ENCODE measurements around the gene KIRREL1. TPM values are rescaled to one million over a fixed set of nuclear protein-coding genes. Genes with fewer than 3 reads are reported as not detected.
A peak's percentile ranks its signal among the peaks of the same experiment; 100 is the strongest.

The KIRREL1 gene
- total and polyA plus RNA-seq, 2 donors (not counting 1 experiment from before 2014, with no cell fraction given) = 55.5 to 123 TPM

GRCh38 chr1:157995583-157996169 lies 2.2 kb downstream of the KIRREL1 start:
- no peak for DNase-seq (ENCODE audit: low read depth in 2 of 2)
- H3K9me3 ChIP-seq (ENCODE audit: control insufficient read depth, insufficient read depth, low read depth, low read length) = no peaks in the 10 kb centered on the region
- peaks cover 29% of the 10 kb centered on the region for H3K4me1 ChIP-seq (ENCODE audit: control insufficient read depth, extremely low read depth, insufficient read depth, low read length)
- H3K4me2 ChIP-seq (ENCODE audit: extremely low read depth, insufficient read depth, low read length) = peak overlapping the region; percentile 99
- H2AFZ ChIP-seq (ENCODE audit: low read length) = no peak overlapping the region
- peaks cover 72% of the 10 kb centered on the region for H3K79me2 ChIP-seq (ENCODE audit: control insufficient read depth, insufficient read depth, low read length)
- H3K9ac ChIP-seq (ENCODE audit: insufficient read depth, low read length) = no peak overlapping the region
- H3K27me3 ChIP-seq (ENCODE audit: control insufficient read depth, insufficient read depth, low read length) = no peaks in the 10 kb centered on the region
- H3K4me3 ChIP-seq (replicated peaks in 1 of 4; ENCODE audit: control extremely low read depth in 1 of 4, insufficient read depth in 1 of 4, low read depth in 3 of 4, low read length in 4 of 4) = peak overlapping the region; percentile 87 to 99 (median 91)
- H4K20me1 ChIP-seq (ENCODE audit: control insufficient read depth, extremely low read depth, insufficient read depth, low read length) = no peaks in the 10 kb centered on the region
- peak overlapping the region; percentile 42 for H3K27ac ChIP-seq (ENCODE audit: insufficient read depth, low read length)
- no peaks in the 10 kb centered on the region for H3K36me3 ChIP-seq (ENCODE audit: control insufficient read depth, insufficient read depth, low read length)
- no peak for TF ChIP-seq EZH2 (IDR thresholded peaks at IDR 0.05; ENCODE audit: low read length, missing control alignments)
- peak; percentile 19 to 27 for TF ChIP-seq CTCF (conservative IDR thresholded peaks at IDR 0.05 in 1 of 2, IDR thresholded peaks at IDR 0.05 in 1 of 2; ENCODE audit: low read depth in 1 of 2, low read length in 2 of 2)

GRCh38 chr1:157996433-157996832 lies 3.0 kb downstream of the KIRREL1 start:
- no peak for DNase-seq (ENCODE audit: low read depth in 2 of 2)
- Histone ChIP-seq H3K79me2 (ENCODE audit: control insufficient read depth, insufficient read depth, low read length) (peaks cover 80% of the 10 kb centered on the region), H3K27me3 (ENCODE audit: control insufficient read depth, insufficient read depth, low read length) (no peaks in the 10 kb centered on the region), H3K27ac (ENCODE audit: insufficient read depth, low read length) (no peak overlapping the region), H3K4me2 (ENCODE audit: extremely low read depth, insufficient read depth, low read length) (peak overlapping the region; percentile 99), H3K4me3 (replicated peaks in 1 of 4; ENCODE audit: control extremely low read depth in 1 of 4, insufficient read depth in 1 of 4, low read depth in 3 of 4, low read length in 4 of 4) (peak overlapping the region in 3 of 4 experiments; percentile 87 to 99 (median 91)), H2AFZ (ENCODE audit: low read length) (no peak overlapping the region), H3K4me1 (ENCODE audit: control insufficient read depth, extremely low read depth, insufficient read depth, low read length) (peaks cover 35% of the 10 kb centered on the region), H3K36me3 (ENCODE audit: control insufficient read depth, insufficient read depth, low read length) (no peaks in the 10 kb centered on the region), H4K20me1 (ENCODE audit: control insufficient read depth, extremely low read depth, insufficient read depth, low read length) (no peaks in the 10 kb centered on the region), H3K9me3 (ENCODE audit: control insufficient read depth, insufficient read depth, low read depth, low read length) (no peaks in the 10 kb centered on the region), H3K9ac (ENCODE audit: insufficient read depth, low read length) (no peak overlapping the region)
- TF ChIP-seq EZH2 (IDR thresholded peaks at IDR 0.05; ENCODE audit: low read length, missing control alignments) = no peak
- TF ChIP-seq CTCF (conservative IDR thresholded peaks at IDR 0.05 in 1 of 2, IDR thresholded peaks at IDR 0.05 in 1 of 2; ENCODE audit: low read depth in 1 of 2, low read length in 2 of 2) = no peak

- Histone ChIP-seq H3K9me3 (ENCODE audit: control insufficient read depth, insufficient read depth, low read depth, low read length) (no peaks in the 10 kb centered on the region), H3K4me3 (replicated peaks in 1 of 4; ENCODE audit: control extremely low read depth in 1 of 4, insufficient read depth in 1 of 4, low read depth in 3 of 4, low read length in 4 of 4) (no peak overlapping the region), H3K79me2 (ENCODE audit: control insufficient read depth, insufficient read depth, low read length) (peaks cover 99% of the 10 kb centered on the region), H3K27me3 (ENCODE audit: control insufficient read depth, insufficient read depth, low read length) (no peaks in the 10 kb centered on the region), H2AFZ (ENCODE audit: low read length) (no peak overlapping the region), H3K9ac (ENCODE audit: insufficient read depth, low read length) (no peak overlapping the region), H3K4me2 (ENCODE audit: extremely low read depth, insufficient read depth, low read length) (peak overlapping the region; percentile 20), H3K27ac (ENCODE audit: insufficient read depth, low read length) (no peak overlapping the region), H3K4me1 (ENCODE audit: control insufficient read depth, extremely low read depth, insufficient read depth, low read length) (peaks cover 59% of the 10 kb centered on the region), H3K36me3 (ENCODE audit: control insufficient read depth, insufficient read depth, low read length) (no peaks in the 10 kb centered on the region), H4K20me1 (ENCODE audit: control insufficient read depth, extremely low read depth, insufficient read depth, low read length) (no peaks in the 10 kb centered on the region)
- TF ChIP-seq EZH2 (IDR thresholded peaks at IDR 0.05; ENCODE audit: low read length, missing control alignments) (no peak), CTCF (conservative IDR thresholded peaks at IDR 0.05 in 1 of 2, IDR thresholded peaks at IDR 0.05 in 1 of 2; ENCODE audit: low read depth in 1 of 2, low read length in 2 of 2) (no peak)
- DNase-seq (ENCODE audit: low read depth in 2 of 2) = no peak
These were observed 7.1 kb downstream of the KIRREL1 start for GRCh38 chr1:158000507-158000906.

Data from fibroblast of lung (primary cell).